H1 (cell line): ENCODE measurements around the gene VENTX.

ENCODE experiments used
- CEBPB ChIP-seq: IDR thresholded peaks from 2 replicates; pipeline ENCODE4 v1.6.1; 2012; ENCODE audit warnings: low read depth, low read length
- EGR1 ChIP-seq: IDR thresholded peaks from 2 replicates; pipeline ENCODE4 v1.6.1; 2011; ENCODE audit warnings: low read depth, low read length, borderline replicate concordance
- EZH2 ChIP-seq: fragments of 200-600 bp; sonication (generic); IDR thresholded peaks from 2 replicates; pipeline ENCODE4 v1.7.1; 2012; ENCODE audit warnings: low read depth, mild to moderate bottlenecking, moderate library complexity, low read length, inconsistent platforms; ENCODE audit not compliant: severe bottlenecking
- GABPA ChIP-seq: IDR thresholded peaks from 2 replicates; pipeline ENCODE4 v1.6.1; 2011; ENCODE audit warnings: mild to moderate bottlenecking, low read length, moderate library complexity, borderline replicate concordance; ENCODE audit not compliant: insufficient read depth
- GTF2F1 ChIP-seq: IDR thresholded peaks from 2 replicates; pipeline ENCODE4 v1.6.1; 2012; ENCODE audit warnings: low read depth, low read length, improper control_type of control experiment, borderline replicate concordance
- JUND ChIP-seq: IDR thresholded peaks from 2 replicates; pipeline ENCODE4 v1.6.1; 2011; ENCODE audit warnings: mild to moderate bottlenecking, improper control_type of control experiment, low read length
- POLR2A ChIP-seq, 2 experiments: IDR thresholded peaks; 1 replicate in 1 of 2; 2 replicates in 1 of 2; pipeline ENCODE4 v1.6.1; 2011; ENCODE audit warnings: low read depth in 2 of 2, low read length in 2 of 2, mild to moderate bottlenecking in 2 of 2; ENCODE audit errors: control extremely low read depth in 1 of 2
- POLR2AphosphoS5 ChIP-seq: IDR thresholded peaks from 2 replicates; pipeline ENCODE4 v1.6.1; 2011; ENCODE audit warnings: low read depth, low read length
- RAD21 ChIP-seq, 2 experiments: IDR thresholded peaks in 1 of 2; conservative IDR thresholded peaks in 1 of 2; 2 replicates each; pipeline ENCODE4 v1.6.1; 2011; ENCODE audit warnings: low read depth in 2 of 2, low read length in 2 of 2, improper control_type of control experiment in 1 of 2, inconsistent platforms in 1 of 2, mild to moderate bottlenecking in 1 of 2, moderate library complexity in 1 of 2
- TAF1 ChIP-seq: IDR thresholded peaks from 2 replicates; pipeline ENCODE4 v1.6.1; 2011; ENCODE audit warnings: mild to moderate bottlenecking, low read depth, low read length
- YY1 ChIP-seq: IDR thresholded peaks from 2 replicates; pipeline ENCODE4 v1.6.1; 2011; ENCODE audit warnings: low read depth, mild to moderate bottlenecking, low read length
- ZNF274 ChIP-seq: IDR thresholded peaks from 2 replicates; pipeline ENCODE4 v1.7.0; 2012; ENCODE audit warnings: low read length, borderline replicate concordance; ENCODE audit errors: extremely low read depth
- TF ChIP-seq, protein P1 (sequence below), 3 experiments: IDR thresholded peaks; 1 replicate in 2 of 3; 2 replicates in 1 of 3; pipeline versions ENCODE4 v1.5.1 to v1.6.1; 2011; ENCODE audit warnings: low read length in 3 of 3, mild to moderate bottlenecking in 3 of 3, inconsistent platforms in 2 of 3, low read depth in 1 of 3, moderate library complexity in 1 of 3; ENCODE audit not compliant: insufficient read depth in 1 of 3; ENCODE audit errors: control extremely low read depth in 1 of 3
- TF ChIP-seq, protein P2 (sequence below): IDR thresholded peaks from 2 replicates; pipeline ENCODE4 v1.6.1; 2012; ENCODE audit warnings: inconsistent platforms

GRCh38 chr10:133262696-133263095 is 25.0 kb downstream of the VENTX start:
- TF ChIP-seq POLR2AphosphoS5 (no peak), CEBPB (no peak), TAF1 (no peak), GTF2F1 (no peak), EGR1 (no peak), GABPA (no peak), RAD21 (IDR thresholded peaks at IDR 0.05 in 1 of 2, conservative IDR thresholded peaks at IDR 0.05 in 1 of 2; ENCODE audit: low read depth in 2 of 2, low read length in 2 of 2) (no peak), ZNF274 (no peak), EZH2 (no peak), YY1 (no peak), JUND (no peak), POLR2A (IDR thresholded peaks at IDR 0.05; ENCODE audit: control extremely low read depth in 1 of 2, low read depth in 2 of 2, low read length in 2 of 2) (no peak)
- TF ChIP-seq, protein P1, sequence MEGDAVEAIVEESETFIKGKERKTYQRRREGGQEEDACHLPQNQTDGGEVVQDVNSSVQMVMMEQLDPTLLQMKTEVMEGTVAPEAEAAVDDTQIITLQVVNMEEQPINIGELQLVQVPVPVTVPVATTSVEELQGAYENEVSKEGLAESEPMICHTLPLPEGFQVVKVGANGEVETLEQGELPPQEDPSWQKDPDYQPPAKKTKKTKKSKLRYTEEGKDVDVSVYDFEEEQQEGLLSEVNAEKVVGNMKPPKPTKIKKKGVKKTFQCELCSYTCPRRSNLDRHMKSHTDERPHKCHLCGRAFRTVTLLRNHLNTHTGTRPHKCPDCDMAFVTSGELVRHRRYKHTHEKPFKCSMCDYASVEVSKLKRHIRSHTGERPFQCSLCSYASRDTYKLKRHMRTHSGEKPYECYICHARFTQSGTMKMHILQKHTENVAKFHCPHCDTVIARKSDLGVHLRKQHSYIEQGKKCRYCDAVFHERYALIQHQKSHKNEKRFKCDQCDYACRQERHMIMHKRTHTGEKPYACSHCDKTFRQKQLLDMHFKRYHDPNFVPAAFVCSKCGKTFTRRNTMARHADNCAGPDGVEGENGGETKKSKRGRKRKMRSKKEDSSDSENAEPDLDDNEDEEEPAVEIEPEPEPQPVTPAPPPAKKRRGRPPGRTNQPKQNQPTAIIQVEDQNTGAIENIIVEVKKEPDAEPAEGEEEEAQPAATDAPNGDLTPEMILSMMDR (IDR thresholded peaks at IDR 0.05; ENCODE audit: control extremely low read depth in 1 of 3, insufficient read depth in 1 of 3, low read depth in 1 of 3, low read length in 3 of 3): no peak
- TF ChIP-seq, protein P2, sequence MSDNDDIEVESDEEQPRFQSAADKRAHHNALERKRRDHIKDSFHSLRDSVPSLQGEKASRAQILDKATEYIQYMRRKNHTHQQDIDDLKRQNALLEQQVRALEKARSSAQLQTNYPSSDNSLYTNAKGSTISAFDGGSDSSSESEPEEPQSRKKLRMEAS: peak; percentile 23; the same call in 1 of the 2 replicates
